Measurements from ENCODE around the gene PARD3B. TPM values are rescaled to one million over a fixed set of nuclear protein-coding genes. Genes with fewer than 3 reads are reported as not detected.

Gene PARD3B
- total and polyA plus RNA-seq, 5 donors from 2014 or later = 0.03 to 0.68 (median 0.08) TPM; not detected in 1

- H3K9me3 ChIP-seq (ENCODE audit: control insufficient read depth in 2 of 2, low read length in 2 of 2) = no peaks in the 10 kb centered on the region
- Mint-ChIP-seq H3K27me3 (peaks cover 5% of the 10 kb centered on the region), H3K4me3 (no peak overlapping the region), H3K9me3 (peaks cover 0 to 5% (median 0%) of the 10 kb centered on the region in 7 donors), H3K36me3 (no peaks in the 10 kb centered on the region), H3K27ac (no peak overlapping the region), H3K4me1 (no peaks in the 10 kb centered on the region)
- H3K4me3 ChIP-seq (ENCODE audit: low read depth, low read length) = no peak overlapping the region
- no peaks in the 10 kb centered on the region for H3K27me3 ChIP-seq (ENCODE audit: control insufficient read depth, insufficient read depth, low read length)
- no peak for DNase-seq
- H3K36me3 ChIP-seq (ENCODE audit: control insufficient read depth, insufficient read depth, low read length) = no peaks in the 10 kb centered on the region
- H3K27ac ChIP-seq (ENCODE audit: insufficient read depth, low read length, poor library complexity, severe bottlenecking) = no peak overlapping the region
- no peak for ATAC-seq (ENCODE audit: low read depth in 2 of 2)
- H3K4me1 ChIP-seq (ENCODE audit: control insufficient read depth, insufficient read depth, low read length, poor library complexity, severe bottlenecking) = no peaks in the 10 kb centered on the region
Measured at GRCh38 chr2:205505371-205505770, 960.1 kb downstream of the PARD3B start.

GRCh38 chr2:205509655-205510054 lies 964.4 kb downstream of the PARD3B start:
- Histone ChIP-seq H3K27me3 (ENCODE audit: control insufficient read depth, insufficient read depth, low read length) (no peaks in the 10 kb centered on the region), H3K4me1 (ENCODE audit: control insufficient read depth, insufficient read depth, low read length, poor library complexity, severe bottlenecking) (no peaks in the 10 kb centered on the region), H3K4me3 (ENCODE audit: low read depth, low read length) (no peak overlapping the region), H3K36me3 (ENCODE audit: control insufficient read depth, insufficient read depth, low read length) (no peaks in the 10 kb centered on the region), H3K9me3 (ENCODE audit: control insufficient read depth in 2 of 2, low read length in 2 of 2) (no peaks in the 10 kb centered on the region), H3K27ac (ENCODE audit: insufficient read depth, low read length, poor library complexity, severe bottlenecking) (no peak overlapping the region)
- no peaks in the 10 kb centered on the region for H3K36me3 Mint-ChIP-seq
- H3K4me1 Mint-ChIP-seq = no peaks in the 10 kb centered on the region
- peaks cover 0 to 5% (median 0%) of the 10 kb centered on the region in 7 donors for H3K9me3 Mint-ChIP-seq
- DNase-seq (no peak), ATAC-seq (ENCODE audit: low read depth in 2 of 2) (no peak)
- no peak overlapping the region for H3K27ac Mint-ChIP-seq
- H3K4me3 Mint-ChIP-seq = no peak overlapping the region
- H3K27me3 Mint-ChIP-seq = peaks cover 5% of the 10 kb centered on the region

- no peaks in the 10 kb centered on the region for H3K9me3 ChIP-seq (ENCODE audit: control insufficient read depth in 2 of 2, low read length in 2 of 2)
- Mint-ChIP-seq H3K27me3 (peaks cover 5% of the 10 kb centered on the region), H3K9me3 (peaks cover 0 to 5% (median 0%) of the 10 kb centered on the region in 7 donors), H3K4me3 (no peak overlapping the region), H3K36me3 (no peaks in the 10 kb centered on the region), H3K27ac (no peak overlapping the region), H3K4me1 (no peaks in the 10 kb centered on the region)
- no peak overlapping the region for H3K4me3 ChIP-seq (ENCODE audit: low read depth, low read length)
- H3K27ac ChIP-seq (ENCODE audit: insufficient read depth, low read length, poor library complexity, severe bottlenecking) = no peak overlapping the region
- H3K4me1 ChIP-seq (ENCODE audit: control insufficient read depth, insufficient read depth, low read length, poor library complexity, severe bottlenecking) = no peaks in the 10 kb centered on the region
- ATAC-seq (ENCODE audit: low read depth in 2 of 2) = no peak
- no peaks in the 10 kb centered on the region for H3K27me3 ChIP-seq (ENCODE audit: control insufficient read depth, insufficient read depth, low read length)
- H3K36me3 ChIP-seq (ENCODE audit: control insufficient read depth, insufficient read depth, low read length) = no peaks in the 10 kb centered on the region
- DNase-seq = no peak
Measured at GRCh38 chr2:205510345-205510744, 965.1 kb downstream of the PARD3B start.

- no peaks in the 10 kb centered on the region for H3K36me3 Mint-ChIP-seq
- Histone ChIP-seq H3K27me3 (ENCODE audit: control insufficient read depth, insufficient read depth, low read length) (no peaks in the 10 kb centered on the region), H3K4me1 (ENCODE audit: control insufficient read depth, insufficient read depth, low read length, poor library complexity, severe bottlenecking) (no peaks in the 10 kb centered on the region), H3K4me3 (ENCODE audit: low read depth, low read length) (no peak overlapping the region), H3K27ac (ENCODE audit: insufficient read depth, low read length, poor library complexity, severe bottlenecking) (no peak overlapping the region), H3K9me3 (ENCODE audit: control insufficient read depth in 2 of 2, low read length in 2 of 2) (no peaks in the 10 kb centered on the region), H3K36me3 (ENCODE audit: control insufficient read depth, insufficient read depth, low read length) (no peaks in the 10 kb centered on the region)
- no peak overlapping the region for H3K4me3 Mint-ChIP-seq
- no peak overlapping the region for H3K27ac Mint-ChIP-seq
- peaks cover 0 to 3% (median 0%) of the 10 kb centered on the region in 7 donors for H3K9me3 Mint-ChIP-seq
- ATAC-seq (ENCODE audit: low read depth in 2 of 2) (no peak), DNase-seq (no peak)
- H3K4me1 Mint-ChIP-seq = no peaks in the 10 kb centered on the region
- peaks cover 5% of the 10 kb centered on the region for H3K27me3 Mint-ChIP-seq
Measured at GRCh38 chr2:205511221-205511620, 965.9 kb downstream of the PARD3B start.

- Histone ChIP-seq H3K27me3 (ENCODE audit: control insufficient read depth, insufficient read depth, low read length) (no peaks in the 10 kb centered on the region), H3K27ac (ENCODE audit: insufficient read depth, low read length, poor library complexity, severe bottlenecking) (no peak overlapping the region), H3K9me3 (ENCODE audit: control insufficient read depth in 2 of 2, low read length in 2 of 2) (no peaks in the 10 kb centered on the region), H3K4me3 (ENCODE audit: low read depth, low read length) (no peak overlapping the region), H3K4me1 (ENCODE audit: control insufficient read depth, insufficient read depth, low read length, poor library complexity, severe bottlenecking) (no peaks in the 10 kb centered on the region), H3K36me3 (ENCODE audit: control insufficient read depth, insufficient read depth, low read length) (no peaks in the 10 kb centered on the region)
- Mint-ChIP-seq H3K9me3 (no peaks in the 10 kb centered on the region), H3K27ac (no peak overlapping the region), H3K27me3 (peaks cover 5% of the 10 kb centered on the region), H3K36me3 (no peaks in the 10 kb centered on the region), H3K4me1 (no peaks in the 10 kb centered on the region), H3K4me3 (no peak overlapping the region)
- no peak for ATAC-seq (ENCODE audit: low read depth in 2 of 2)
- no peak for DNase-seq
Measured at GRCh38 chr2:205511641-205512040, 966.4 kb downstream of the PARD3B start.

GRCh38 chr2:205520311-205520710 lies 975.0 kb downstream of the PARD3B start:
- H3K27ac ChIP-seq (ENCODE audit: insufficient read depth, low read length, poor library complexity, severe bottlenecking) = no peak overlapping the region
- H3K4me3 ChIP-seq (ENCODE audit: low read depth, low read length) = no peak overlapping the region
- H3K9me3 ChIP-seq (ENCODE audit: control insufficient read depth in 2 of 2, low read length in 2 of 2) = no peaks in the 10 kb centered on the region
- no peaks in the 10 kb centered on the region for H3K36me3 ChIP-seq (ENCODE audit: control insufficient read depth, insufficient read depth, low read length)
- no peaks in the 10 kb centered on the region for H3K27me3 ChIP-seq (ENCODE audit: control insufficient read depth, insufficient read depth, low read length)
- no peak overlapping the region for H3K4me3 Mint-ChIP-seq
- no peak overlapping the region for H3K27ac Mint-ChIP-seq
- H3K9me3 Mint-ChIP-seq = peaks cover 0 to 8% (median 0%) of the 10 kb centered on the region in 7 donors
- H3K36me3 Mint-ChIP-seq = no peaks in the 10 kb centered on the region
- ATAC-seq (ENCODE audit: low read depth in 2 of 2) (no peak), DNase-seq (no peak)
- H3K27me3 Mint-ChIP-seq = peaks cover 4% of the 10 kb centered on the region
- H3K4me1 Mint-ChIP-seq = no peaks in the 10 kb centered on the region
- H3K4me1 ChIP-seq (ENCODE audit: control insufficient read depth, insufficient read depth, low read length, poor library complexity, severe bottlenecking) = no peaks in the 10 kb centered on the region

- Histone ChIP-seq H3K27me3 (ENCODE audit: control insufficient read depth, insufficient read depth, low read length) (no peaks in the 10 kb centered on the region), H3K4me1 (ENCODE audit: control insufficient read depth, insufficient read depth, low read length, poor library complexity, severe bottlenecking) (no peaks in the 10 kb centered on the region), H3K9me3 (ENCODE audit: control insufficient read depth in 2 of 2, low read length in 2 of 2) (no peaks in the 10 kb centered on the region), H3K27ac (ENCODE audit: insufficient read depth, low read length, poor library complexity, severe bottlenecking) (no peak overlapping the region), H3K36me3 (ENCODE audit: control insufficient read depth, insufficient read depth, low read length) (no peaks in the 10 kb centered on the region), H3K4me3 (ENCODE audit: low read depth, low read length) (no peak overlapping the region)
- DNase-seq (no peak), ATAC-seq (ENCODE audit: low read depth in 2 of 2) (no peak)
- Mint-ChIP-seq H3K4me3 (no peak overlapping the region), H3K9me3 (peaks cover 0 to under 1% (median 0%) of the 10 kb centered on the region in 7 donors), H3K4me1 (peaks cover 0 to 8% (median 0%) of the 10 kb centered on the region in 4 donors), H3K27ac (no peak overlapping the region), H3K27me3 (no peaks in the 10 kb centered on the region), H3K36me3 (no peaks in the 10 kb centered on the region)
Measured at GRCh38 chr2:205524656-205525055, 979.4 kb downstream of the PARD3B start.

GRCh38 chr2:205527801-205528200 lies 982.5 kb downstream of the PARD3B start:
- Histone ChIP-seq H3K4me1 (ENCODE audit: control insufficient read depth, insufficient read depth, low read length, poor library complexity, severe bottlenecking) (no peaks in the 10 kb centered on the region), H3K4me3 (ENCODE audit: low read depth, low read length) (no peak overlapping the region), H3K9me3 (ENCODE audit: control insufficient read depth in 2 of 2, low read length in 2 of 2) (no peaks in the 10 kb centered on the region), H3K36me3 (ENCODE audit: control insufficient read depth, insufficient read depth, low read length) (no peaks in the 10 kb centered on the region), H3K27ac (ENCODE audit: insufficient read depth, low read length, poor library complexity, severe bottlenecking) (no peak overlapping the region), H3K27me3 (ENCODE audit: control insufficient read depth, insufficient read depth, low read length) (no peaks in the 10 kb centered on the region)
- no peak for ATAC-seq (ENCODE audit: low read depth in 2 of 2)
- no peaks in the 10 kb centered on the region for H3K36me3 Mint-ChIP-seq
- peaks cover 0 to 8% (median 0%) of the 10 kb centered on the region in 4 donors for H3K4me1 Mint-ChIP-seq
- peaks cover 7% of the 10 kb centered on the region for H3K27me3 Mint-ChIP-seq
- DNase-seq = no peak
- H3K4me3 Mint-ChIP-seq = no peak overlapping the region
- no peaks in the 10 kb centered on the region for H3K9me3 Mint-ChIP-seq
- no peak overlapping the region for H3K27ac Mint-ChIP-seq

Data from CD4-positive, CD25-positive, alpha-beta regulatory T cell (primary cell).